ENCODE data around the gene CARHSP1.
"Not testable (repeated sequence)": the region's sequence is repeated elsewhere in the genome, so short reads cannot be mapped to it uniquely, and the experiment has no call there.

Gene CARHSP1

GRCh38 chr16:8845699-8846298, 23.0 kb downstream of the CARHSP1 start:
- no peak overlapping the region for H3K27ac ChIP-seq
- no peak overlapping the region for H3K4me3 ChIP-seq

- H3K27ac ChIP-seq, H3K4me3 ChIP-seq: not testable (repeated sequence)
Observed at GRCh38 chr16:8843296-8843695, 25.5 kb downstream of the CARHSP1 start.

GRCh38 chr16:8842016-8842415, 26.8 kb downstream of the CARHSP1 start:
- H3K4me3 ChIP-seq = not testable (repeated sequence)
- peak overlapping the region in 1 of 21 experiments; percentile 43 for H3K27ac ChIP-seq

GRCh38 chr16:8837594-8837993, 31.2 kb downstream of the CARHSP1 start:
- H3K27ac ChIP-seq, H3K4me3 ChIP-seq: not testable (repeated sequence)

- H3K27ac ChIP-seq, H3K4me3 ChIP-seq: not testable (repeated sequence)
Observed at GRCh38 chr16:8836797-8837196, 32.0 kb downstream of the CARHSP1 start.

GRCh38 chr16:8832717-8833105, 36.1 kb downstream of the CARHSP1 start:
- no peak overlapping the region for H3K4me3 ChIP-seq
- H3K27ac ChIP-seq = no peak overlapping the region

GRCh38 chr16:8831871-8832716, 36.7 kb downstream of the CARHSP1 start:
- H3K27ac ChIP-seq = no peak overlapping the region
- H3K4me3 ChIP-seq = no peak overlapping the region

- H3K27ac ChIP-seq = no peak overlapping the region
- H3K4me3 ChIP-seq = no peak overlapping the region
Observed at GRCh38 chr16:8831450-8831849, 37.4 kb downstream of the CARHSP1 start.

GRCh38 chr16:8828541-8829165, 40.2 kb downstream of the CARHSP1 start:
- Histone ChIP-seq H3K4me3 (no peak overlapping the region), H3K27ac (no peak overlapping the region)

GRCh38 chr16:8826278-8826879, 42.4 kb downstream of the CARHSP1 start:
- Histone ChIP-seq H3K27ac (no peak overlapping the region), H3K4me3 (no peak overlapping the region)

- H3K4me3 ChIP-seq = no peak overlapping the region
- H3K27ac ChIP-seq = no peak overlapping the region
Observed at GRCh38 chr16:8822403-8822802, 46.4 kb downstream of the CARHSP1 start.

GRCh38 chr16:8819411-8820034, 49.3 kb downstream of the CARHSP1 start:
- no peak overlapping the region for H3K4me3 ChIP-seq
- H3K27ac ChIP-seq = no peak overlapping the region

- no peak overlapping the region for H3K27ac ChIP-seq
Observed at GRCh38 chr16:8818504-8819270, 50.1 kb downstream of the CARHSP1 start.

GRCh38 chr16:8816967-8817655, 51.7 kb downstream of the CARHSP1 start:
- no peak overlapping the region for H3K4me3 ChIP-seq
- peak overlapping the region in 1 of 21 experiments; percentile 9 for H3K27ac ChIP-seq

More at GRCh38 chr16:8818504-8819270, 50.1 kb downstream of the CARHSP1 start:
- H3K4me3 ChIP-seq = no peak overlapping the region

- no peak overlapping the region for H3K4me3 ChIP-seq
- H3K27ac ChIP-seq = no peak overlapping the region
Observed at GRCh38 chr16:8814095-8814806, 54.6 kb downstream of the CARHSP1 start.

- H3K4me3 ChIP-seq = no peak overlapping the region
- no peak overlapping the region for H3K27ac ChIP-seq
Observed at GRCh38 chr16:8812162-8812843, 56.5 kb downstream of the CARHSP1 start.

- no peak overlapping the region for H3K27ac ChIP-seq
- no peak overlapping the region for H3K4me3 ChIP-seq
Observed at GRCh38 chr16:8808613-8809353, 60.0 kb downstream of the CARHSP1 start.
